Immature natural killer cell (primary cell): ENCODE measurements around the gene CUEDC1. TPM values are rescaled to one million over a fixed set of nuclear protein-coding genes. Genes with fewer than 3 reads are reported as not detected.
"Not testable (repeated sequence)": the region's sequence is repeated elsewhere in the genome, so short reads cannot be mapped to it uniquely, and the experiment has no call there.

Experiments
- DNase-seq, 3 donors: peaks; one replicate each; pipeline ENCODE4 v3.0.0; 2022; ENCODE audit warnings: mixed read lengths in 1 of 3
- H3K27ac Mint-ChIP-seq, 6 donors: one replicate each; pipeline ENCODE4 v1.8.0; 2020; ENCODE audit warnings: mixed read lengths in 6 of 6, mild to moderate bottlenecking in 5 of 6, inconsistent platforms in 4 of 6, moderate library complexity in 3 of 6
- H3K27me3 Mint-ChIP-seq, 3 donors: one replicate each; pipeline ENCODE4 v1.8.0; 2020 to 2021; ENCODE audit warnings: low read depth in 3 of 3, mild to moderate bottlenecking in 3 of 3, mixed read lengths in 3 of 3, moderate library complexity in 3 of 3, inconsistent platforms in 1 of 3
- H3K36me3 Mint-ChIP-seq, 3 donors: one replicate each; pipeline ENCODE4 v1.8.0; 2020; ENCODE audit warnings: mixed read lengths in 3 of 3, inconsistent platforms in 2 of 3, mild to moderate bottlenecking in 2 of 3
- H3K4me1 Mint-ChIP-seq, 2 donors: one replicate each; pipeline ENCODE4 v1.8.0; 2020; ENCODE audit warnings: inconsistent platforms in 2 of 2, mild to moderate bottlenecking in 2 of 2, mixed read lengths in 2 of 2, moderate library complexity in 1 of 2
- H3K4me3 Mint-ChIP-seq, 5 donors: one replicate each; pipeline ENCODE4 v1.8.0; 2020; ENCODE audit warnings: mild to moderate bottlenecking in 5 of 5, mixed read lengths in 5 of 5, inconsistent platforms in 3 of 5, moderate library complexity in 3 of 5
- H3K9me3 Mint-ChIP-seq, 6 donors: one replicate each; pipeline ENCODE4 v1.8.0; 2020; ENCODE audit warnings: mild to moderate bottlenecking in 6 of 6, mixed read lengths in 6 of 6, inconsistent platforms in 4 of 6, moderate library complexity in 3 of 6
- polyA plus RNA-seq, 3 donors: library from polyadenylated mRNA; unstranded; fragments of 300-500 nt; fragmentation: Illumina TruSeq; gene quantifications; one replicate each; pipeline ENCODE4 v1.2.3, GENCODE V29; 2021

Gene CUEDC1
- polyA plus RNA-seq, 3 donors from 2014 or later: 0.43 to 2.5 (median 0.52) TPM

DNA sequence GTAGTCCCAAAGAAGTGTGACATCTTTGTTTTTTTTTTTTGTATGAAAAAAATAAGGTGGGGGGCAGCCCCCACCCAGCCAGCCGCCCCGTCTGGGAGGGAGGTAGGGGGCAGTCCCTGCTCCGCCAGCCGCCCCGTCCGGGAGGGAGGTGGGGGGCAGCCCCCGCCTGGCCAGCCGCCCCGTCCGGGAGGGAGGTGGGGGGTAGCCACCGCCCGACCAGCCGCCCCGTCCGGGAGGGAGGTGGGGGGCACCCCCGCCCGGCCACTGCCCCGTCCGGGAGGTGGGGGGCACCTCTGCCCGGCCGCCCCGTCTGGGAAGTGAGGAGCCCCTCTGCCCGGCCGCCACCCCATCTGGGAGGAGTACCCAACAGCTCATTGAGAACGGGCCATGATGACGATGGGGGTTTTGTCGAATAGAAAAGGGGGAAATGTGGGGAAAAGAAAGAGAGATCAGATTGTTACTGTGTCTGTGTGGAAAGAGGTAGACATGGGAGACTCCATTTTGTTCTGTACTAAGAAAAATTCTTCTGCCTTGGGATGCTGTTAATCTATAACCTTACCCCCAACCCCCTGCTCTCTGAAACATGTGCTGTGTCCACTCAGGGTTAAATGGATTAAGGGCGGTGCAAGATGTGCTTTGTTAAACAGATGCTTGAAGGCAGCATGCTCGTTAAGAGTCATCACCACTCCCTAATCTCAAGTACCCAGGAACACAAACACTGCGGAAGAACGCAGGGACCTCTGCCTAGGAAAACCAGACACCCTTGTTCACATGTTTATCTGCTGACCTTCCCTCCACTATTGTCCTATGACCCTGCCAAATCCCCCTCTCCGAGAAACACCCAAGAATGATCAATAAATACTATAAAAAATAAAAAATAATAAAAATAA, 108.9 kb downstream of the CUEDC1 start:
- Mint-ChIP-seq H3K27ac (peak overlapping the region in 1 of 6 donors; percentile 11), H3K4me1 (peaks cover 30 to 54% of the 10 kb centered on the region in 2 donors)
- H3K36me3 Mint-ChIP-seq: not testable (repeated sequence)

DNA sequence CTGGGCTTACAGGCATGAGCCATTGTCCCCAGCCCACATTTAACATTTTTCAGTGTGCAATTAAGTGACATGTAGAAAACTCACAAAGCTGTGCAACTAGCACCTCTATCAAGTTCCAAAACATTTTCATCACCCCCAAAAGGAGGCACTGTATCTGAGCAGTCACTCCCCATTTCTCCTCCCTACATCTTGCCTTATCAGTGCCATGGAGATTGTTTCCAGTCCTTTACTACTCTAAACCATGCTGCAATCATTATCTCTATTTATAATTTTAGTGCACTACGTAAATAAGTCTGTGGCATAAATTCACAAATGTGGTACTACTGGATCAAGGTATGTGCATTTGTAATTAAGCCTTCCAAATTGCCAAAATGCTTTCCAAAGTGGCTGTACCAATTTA, 112.9 kb downstream of the CUEDC1 start:
- no peak overlapping the region for H3K27ac Mint-ChIP-seq
- no peak overlapping the region for H3K4me3 Mint-ChIP-seq
- peaks cover under 1 to 21% (median 20%) of the 10 kb centered on the region in 3 donors for H3K36me3 Mint-ChIP-seq
- H3K4me1 Mint-ChIP-seq: peaks cover 3 to 24% of the 10 kb centered on the region in 2 donors
- no peaks in the 10 kb centered on the region for H3K27me3 Mint-ChIP-seq
- H3K9me3 Mint-ChIP-seq: no peaks in the 10 kb centered on the region
- no peak for DNase-seq

More for the DNA sequence above, 108.9 kb downstream of the CUEDC1 start:
- H3K4me3 Mint-ChIP-seq, H3K27me3 Mint-ChIP-seq, DNase-seq, H3K9me3 Mint-ChIP-seq: not testable (repeated sequence)

DNA sequence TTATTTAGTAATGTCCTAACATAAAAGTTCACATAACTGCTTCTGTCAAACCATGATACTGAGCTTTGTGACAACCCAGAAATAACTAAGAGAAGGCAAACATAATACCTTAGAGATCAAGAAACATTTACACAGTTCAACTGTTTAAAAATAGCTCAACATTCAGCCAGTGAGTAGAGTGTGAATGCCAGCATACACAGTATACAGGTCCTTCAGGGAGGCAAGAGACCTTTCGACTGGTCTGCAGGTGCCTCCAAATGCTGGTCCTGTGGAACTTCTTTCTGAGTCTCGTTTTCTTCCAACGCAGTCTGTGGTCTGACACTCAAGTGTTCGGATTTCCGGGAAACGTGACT, 115.7 kb downstream of the CUEDC1 start:
- Mint-ChIP-seq H3K9me3 (no peaks in the 10 kb centered on the region), H3K36me3 (peaks cover 4 to 25% (median 15%) of the 10 kb centered on the region in 3 donors), H3K27me3 (peaks cover 0 to under 1% (median 0%) of the 10 kb centered on the region in 3 donors), H3K4me1 (peaks cover 0 to 14% of the 10 kb centered on the region in 2 donors), H3K4me3 (no peak overlapping the region), H3K27ac (peak overlapping the region in 1 of 6 donors; percentile 39)
- no peak for DNase-seq

DNA sequence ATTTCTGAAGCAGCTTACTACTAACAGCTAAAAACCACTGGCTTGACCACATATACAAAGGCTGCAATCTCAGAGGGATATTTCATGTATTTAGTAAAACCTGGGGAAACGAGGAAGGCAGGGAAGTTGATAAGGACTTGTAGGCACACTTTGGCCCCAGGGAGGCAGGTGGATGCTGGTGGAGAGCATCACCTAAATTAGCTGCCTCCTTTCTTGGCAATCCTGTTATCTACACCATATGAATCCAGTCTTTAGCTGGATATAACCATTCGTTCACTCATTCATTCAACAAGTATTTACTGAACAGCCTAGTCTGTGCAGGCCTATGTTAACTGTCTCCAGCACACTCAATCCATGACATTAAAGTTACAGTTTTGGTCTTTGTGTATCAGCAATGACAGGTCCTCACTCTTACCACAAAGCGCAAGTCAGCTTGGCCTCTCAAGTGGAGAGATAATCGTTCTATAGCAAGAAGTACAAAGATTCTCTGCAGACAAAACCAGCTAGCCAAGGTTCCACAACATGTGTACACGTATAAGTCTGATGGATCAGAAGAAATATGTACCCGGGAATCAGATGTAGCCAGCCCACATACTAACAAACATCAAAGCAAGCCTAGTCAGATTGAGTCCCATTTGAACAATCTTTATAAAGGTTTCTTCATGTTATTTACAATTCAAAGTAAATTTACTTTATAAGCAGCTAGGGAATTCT, 116.2 kb downstream of the CUEDC1 start:
- Mint-ChIP-seq H3K4me1 (peaks cover 0 to 14% of the 10 kb centered on the region in 2 donors), H3K4me3 (no peak overlapping the region), H3K27ac (peak overlapping the region in 1 of 6 donors; percentile 39), H3K9me3 (no peaks in the 10 kb centered on the region), H3K27me3 (peaks cover 0 to 3% (median 0%) of the 10 kb centered on the region in 3 donors), H3K36me3 (peaks cover 4 to 25% (median 15%) of the 10 kb centered on the region in 3 donors)
- DNase-seq: no peak

DNA sequence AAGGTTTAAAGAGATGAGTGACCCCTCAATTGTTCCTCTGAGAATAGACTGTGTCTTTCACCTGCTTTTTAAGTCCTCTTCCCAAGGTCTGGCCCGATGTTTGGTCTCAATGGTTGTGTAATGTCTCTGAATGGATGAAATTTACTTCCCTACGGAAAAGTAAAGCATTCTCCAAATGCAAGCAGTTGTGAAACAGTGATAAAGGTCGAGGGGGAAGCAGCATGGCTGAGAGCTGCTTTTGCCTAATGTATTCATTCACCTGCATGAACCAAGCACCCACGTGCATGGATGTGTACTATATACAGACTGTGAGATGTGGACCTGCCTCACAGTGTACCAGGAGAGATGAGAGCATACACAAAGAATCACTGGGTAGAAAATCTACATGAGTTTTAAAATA, 116.8 kb downstream of the CUEDC1 start:
- Mint-ChIP-seq H3K4me1 (peaks cover 0 to 10% of the 10 kb centered on the region in 2 donors), H3K27me3 (peaks cover 0 to 3% (median 0%) of the 10 kb centered on the region in 3 donors), H3K36me3 (peaks cover 4 to 25% (median 15%) of the 10 kb centered on the region in 3 donors), H3K27ac (no peak overlapping the region), H3K9me3 (no peaks in the 10 kb centered on the region), H3K4me3 (no peak overlapping the region)
- DNase-seq: no peak

DNA sequence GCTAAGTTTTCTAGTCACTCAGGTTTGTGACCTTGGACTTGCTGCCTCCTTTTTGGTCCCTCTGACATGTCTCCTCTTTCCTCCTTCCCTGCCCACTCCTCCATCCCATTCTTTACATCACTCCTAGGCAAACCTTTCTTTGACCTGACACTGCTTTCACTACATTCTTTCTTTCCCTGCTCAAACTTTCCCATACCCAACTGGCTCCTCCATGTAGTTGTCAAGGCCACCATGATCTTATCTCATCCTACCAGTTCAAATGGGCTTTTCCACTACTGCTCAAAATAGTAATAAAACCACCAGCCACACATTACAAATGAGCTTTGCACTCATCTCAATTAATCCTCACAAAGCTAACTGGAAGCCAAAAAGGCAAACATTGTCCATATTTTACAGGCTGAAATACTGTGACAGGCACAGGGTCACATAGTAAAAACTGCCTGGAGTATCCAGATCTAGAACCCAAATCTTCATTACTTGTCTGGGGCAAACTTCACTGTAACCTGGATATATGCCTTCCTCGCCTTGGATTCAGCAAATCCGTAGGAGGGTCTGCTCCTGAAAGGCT, 119.8 kb downstream of the CUEDC1 start:
- Mint-ChIP-seq H3K4me1 (no peaks in the 10 kb centered on the region), H3K4me3 (no peak overlapping the region), H3K9me3 (no peaks in the 10 kb centered on the region), H3K36me3 (peaks cover 4 to 17% (median 5%) of the 10 kb centered on the region in 3 donors), H3K27me3 (peaks cover 0 to 8% (median 0%) of the 10 kb centered on the region in 3 donors), H3K27ac (no peak overlapping the region)
- DNase-seq: no peak

DNA sequence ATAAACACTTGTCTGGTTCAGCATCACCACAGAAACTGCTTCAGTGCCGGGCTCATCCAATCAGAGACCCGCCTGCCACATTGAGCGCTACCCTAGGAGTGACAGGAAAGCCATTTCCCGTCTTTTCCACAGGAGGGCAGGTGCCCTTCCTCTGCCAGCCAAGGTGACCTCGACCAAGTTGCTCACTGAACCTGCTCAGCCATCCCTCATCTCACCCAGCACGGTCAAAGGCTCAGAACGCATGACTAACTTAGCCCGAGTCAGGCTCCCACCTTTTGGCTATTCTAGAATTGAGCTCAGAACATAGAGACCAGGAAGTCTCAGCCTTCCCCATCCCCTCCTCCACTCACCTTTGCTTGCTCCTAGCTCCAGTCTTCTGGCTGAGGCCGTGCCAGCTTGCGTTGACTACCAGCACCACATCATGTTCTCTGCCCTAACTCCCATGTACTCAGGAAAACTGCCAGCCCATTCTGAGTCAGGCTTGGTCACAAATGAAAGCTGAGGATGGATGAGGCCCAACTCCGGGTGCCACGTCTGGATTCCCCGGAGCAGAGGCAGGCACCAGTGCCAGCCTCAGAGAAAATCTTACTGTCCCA, 121.0 kb downstream of the CUEDC1 start:
- no peaks in the 10 kb centered on the region for H3K9me3 Mint-ChIP-seq
- H3K4me1 Mint-ChIP-seq: no peaks in the 10 kb centered on the region
- no peak for DNase-seq
- peaks cover 0 to 8% (median 0%) of the 10 kb centered on the region in 3 donors for H3K27me3 Mint-ChIP-seq
- H3K4me3 Mint-ChIP-seq: peak overlapping the region in 2 of 5 donors; percentile 22 to 39
- no peak overlapping the region for H3K27ac Mint-ChIP-seq
- H3K36me3 Mint-ChIP-seq: peaks cover 4 to 15% (median 5%) of the 10 kb centered on the region in 3 donors

DNA sequence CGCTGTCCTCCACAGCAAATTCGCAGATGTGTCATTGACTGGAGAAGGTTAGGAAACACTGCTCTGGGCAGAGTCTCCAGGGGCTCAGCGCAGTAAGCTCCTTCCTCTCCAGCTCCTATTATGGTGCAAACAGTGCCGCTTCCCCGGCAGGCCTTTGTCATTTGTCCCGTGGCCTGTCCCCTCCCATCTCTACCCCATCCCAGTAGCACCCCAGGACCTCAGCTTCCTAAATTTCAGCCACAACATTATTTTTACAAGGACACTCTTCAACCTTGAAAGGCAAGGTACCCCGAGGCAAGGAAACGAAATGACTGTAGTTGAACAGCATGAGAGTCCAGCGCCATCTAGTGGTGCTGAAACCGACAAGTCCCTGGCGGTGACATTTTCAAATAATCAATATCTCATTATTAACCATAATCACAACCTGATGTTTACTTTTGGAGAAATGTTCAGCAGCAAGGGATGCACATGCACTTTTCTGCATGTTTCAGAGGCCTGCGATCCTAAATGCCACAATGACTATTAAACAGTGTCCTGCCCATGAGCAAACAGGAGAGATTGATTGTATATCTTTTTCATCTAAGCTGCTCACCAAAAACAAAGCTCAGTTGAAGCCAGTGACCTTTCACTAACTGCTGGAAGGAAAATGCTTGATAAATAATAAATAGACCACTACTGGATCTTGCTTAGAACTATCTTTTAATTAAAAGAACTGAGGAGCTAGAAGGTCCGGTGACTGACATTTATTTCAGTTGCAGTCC, 121.9 kb downstream of the CUEDC1 start:
- H3K4me3 Mint-ChIP-seq: no peak overlapping the region
- H3K27me3 Mint-ChIP-seq: peaks cover 0 to 8% (median 0%) of the 10 kb centered on the region in 3 donors
- no peaks in the 10 kb centered on the region for H3K9me3 Mint-ChIP-seq
- peaks cover 1 to 8% (median 4%) of the 10 kb centered on the region in 3 donors for H3K36me3 Mint-ChIP-seq
- DNase-seq: peak; percentile 40 to 55 (median 45)
- no peak overlapping the region for H3K27ac Mint-ChIP-seq
- H3K4me1 Mint-ChIP-seq: no peaks in the 10 kb centered on the region

DNA sequence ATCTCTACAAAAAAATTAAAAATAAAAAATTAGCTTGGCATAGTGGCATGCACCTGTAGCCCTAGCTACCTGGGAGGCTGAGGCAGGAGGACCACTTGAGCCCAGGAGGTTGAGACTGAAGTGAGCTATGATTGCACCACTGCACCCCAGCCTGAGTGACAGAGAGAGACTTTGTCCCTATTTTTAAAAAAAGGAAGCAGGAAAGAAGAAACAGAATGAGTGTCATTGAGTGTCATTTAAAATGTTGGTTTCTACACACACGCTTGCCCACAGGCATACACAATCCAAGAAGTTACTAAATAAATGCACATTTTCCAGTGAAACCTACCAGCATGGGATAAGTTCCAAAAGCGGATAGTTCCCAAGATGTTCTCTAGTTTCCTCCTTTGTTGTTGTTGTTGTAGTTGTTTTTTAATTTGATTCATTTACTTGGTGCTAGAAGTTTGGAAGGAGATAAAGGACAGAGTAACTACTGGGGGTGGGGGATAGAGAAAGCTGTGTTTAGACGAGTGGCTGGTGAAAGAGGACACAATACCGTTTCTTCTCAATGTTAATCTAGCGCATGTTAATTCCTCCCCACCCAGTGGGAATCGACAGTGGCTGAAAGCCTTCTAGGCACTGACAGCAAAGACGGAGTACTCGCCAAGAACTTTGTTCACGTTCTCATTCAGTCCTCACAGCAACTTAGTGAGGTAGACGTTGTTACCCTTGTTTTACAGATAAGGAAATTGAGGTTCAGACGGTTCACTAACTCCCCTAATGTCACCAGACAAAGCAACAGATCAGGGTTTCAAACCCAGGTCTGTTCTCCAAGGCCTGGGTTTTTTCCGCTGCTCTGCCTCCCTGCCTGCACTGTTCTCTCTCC, 122.7 kb downstream of the CUEDC1 start:
- H3K4me1 Mint-ChIP-seq: no peaks in the 10 kb centered on the region
- H3K4me3 Mint-ChIP-seq: no peak overlapping the region
- DNase-seq: no peak
- no peaks in the 10 kb centered on the region for H3K9me3 Mint-ChIP-seq
- peaks cover 1 to 8% (median 3%) of the 10 kb centered on the region in 3 donors for H3K27me3 Mint-ChIP-seq
- H3K27ac Mint-ChIP-seq: no peak overlapping the region
- H3K36me3 Mint-ChIP-seq: peaks cover 0 to 6% (median 4%) of the 10 kb centered on the region in 3 donors

DNA sequence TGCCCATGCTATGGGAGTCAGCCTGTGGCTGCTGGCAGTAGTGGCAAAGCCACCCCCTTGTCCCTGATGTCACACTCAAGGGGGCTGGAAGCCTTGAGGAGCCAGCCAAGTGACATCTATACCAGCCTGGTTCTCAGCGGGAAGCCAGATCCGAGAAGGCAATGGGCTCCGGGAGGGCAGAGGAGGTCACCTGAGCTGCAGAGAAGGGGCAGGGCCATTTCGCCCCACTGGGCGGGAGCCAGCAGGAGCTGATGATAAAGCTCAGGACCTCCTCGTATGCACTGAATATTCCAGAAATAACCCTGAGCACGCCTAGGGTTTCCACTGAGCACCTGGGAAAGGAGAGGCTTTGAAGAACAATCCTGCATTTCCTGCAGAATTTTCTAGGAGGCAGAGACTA, 124.3 kb downstream of the CUEDC1 start:
- Mint-ChIP-seq H3K27ac (no peak overlapping the region), H3K4me3 (no peak overlapping the region)

DNA sequence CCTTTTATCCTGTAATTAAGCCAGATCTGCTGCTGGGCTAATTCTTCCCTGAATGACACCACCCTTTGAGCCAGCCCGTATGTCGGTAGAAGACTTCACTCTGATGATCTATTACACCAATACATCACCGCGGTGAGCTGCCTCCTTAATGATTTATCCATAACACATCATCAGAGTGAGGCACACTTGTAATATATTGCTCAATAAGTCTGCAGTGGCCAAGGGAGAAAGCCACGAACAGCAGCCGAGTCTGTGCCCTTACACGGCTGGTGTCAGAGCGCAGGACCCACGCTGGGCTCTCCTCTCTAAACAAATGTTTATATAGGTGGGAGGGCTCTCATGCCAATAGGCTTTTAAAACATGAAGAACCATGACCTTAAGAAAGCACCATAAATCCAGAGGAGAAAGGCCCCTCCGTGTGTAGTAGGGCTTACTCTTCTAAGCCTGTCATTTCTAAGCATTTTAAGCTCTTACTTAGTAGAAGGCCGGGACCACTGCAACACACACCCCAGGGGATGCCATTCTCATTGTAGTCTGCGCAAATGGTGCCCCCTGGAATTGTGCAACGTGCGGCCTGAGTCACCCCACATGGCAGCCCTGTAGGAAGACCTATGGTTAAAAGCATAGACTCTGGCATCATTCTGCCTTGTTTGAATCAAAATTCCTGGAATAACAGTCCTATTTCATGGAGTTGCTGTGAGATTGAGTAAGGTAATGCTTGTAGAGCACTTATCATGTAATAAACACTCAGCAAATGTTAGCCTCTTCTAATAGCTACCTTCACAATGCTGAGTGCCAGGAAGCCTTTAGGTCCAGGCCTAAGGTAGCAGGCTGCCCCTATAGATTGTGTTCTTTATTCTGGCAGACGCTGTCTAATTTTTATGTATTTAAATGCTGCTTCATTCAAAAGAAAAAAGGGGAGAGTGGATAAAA, 131.5 kb downstream of the CUEDC1 start:
- Mint-ChIP-seq H3K9me3 (no peaks in the 10 kb centered on the region), H3K27me3 (peaks cover 0 to 3% (median 1%) of the 10 kb centered on the region in 3 donors), H3K4me3 (no peak overlapping the region), H3K4me1 (no peaks in the 10 kb centered on the region), H3K36me3 (no peaks in the 10 kb centered on the region), H3K27ac (no peak overlapping the region)
- no peak for DNase-seq

More for the DNA sequence above, 124.3 kb downstream of the CUEDC1 start:
- peaks cover 1 to 8% (median 3%) of the 10 kb centered on the region in 3 donors for H3K27me3 Mint-ChIP-seq
- no peaks in the 10 kb centered on the region for H3K4me1 Mint-ChIP-seq
- H3K9me3 Mint-ChIP-seq: no peaks in the 10 kb centered on the region
- no peak for DNase-seq
- no peaks in the 10 kb centered on the region for H3K36me3 Mint-ChIP-seq
